Chondrocyte (in vitro differentiated cells): Measurements from ENCODE around the gene KIF5B. TPM values are rescaled to one million over a fixed set of nuclear protein-coding genes. Genes with fewer than 3 reads are reported as not detected.

ENCODE experiments used
- DNase-seq: peaks from one replicate; pipeline ENCODE4 v3.0.0; 2021; ENCODE audit warnings: mixed read lengths, low spot score
- H3K27ac Mint-ChIP-seq: one replicate; pipeline ENCODE4 v1.8.0; 2021; ENCODE audit warnings: mild to moderate bottlenecking, moderate library complexity, mixed read lengths; ENCODE audit not compliant: unreplicated experiment
- H3K27me3 Mint-ChIP-seq: 2 replicates; pipeline ENCODE4 v1.8.0; 2021; ENCODE audit warnings: low read depth, mixed read lengths
- H3K36me3 Mint-ChIP-seq: 2 replicates; pipeline ENCODE4 v1.8.0; 2021; ENCODE audit warnings: low read depth, mixed read lengths
- H3K4me1 Mint-ChIP-seq: 2 replicates; pipeline ENCODE4 v1.8.0; 2021; ENCODE audit warnings: low read depth, mild to moderate bottlenecking, mixed read lengths
- H3K4me3 Mint-ChIP-seq: one replicate; pipeline ENCODE4 v1.8.0; 2021; ENCODE audit warnings: mild to moderate bottlenecking, moderate library complexity, mixed read lengths; ENCODE audit not compliant: unreplicated experiment
- H3K9me3 Mint-ChIP-seq: 2 replicates; pipeline ENCODE4 v1.8.0; 2021; ENCODE audit warnings: low read depth, mixed read lengths
- CTCF ChIP-seq: fragments of 200-600 bp; sonication (generic); IDR thresholded peaks from 2 replicates; pipeline ENCODE4 v1.5.0; 2021; ENCODE audit warnings: antibody characterized with exemption, mild to moderate bottlenecking, moderate library complexity
- total RNA-seq: library from RNA; stranded (reverse); gene quantifications from 3 replicates; pipeline ENCODE4 v1.2.1, GENCODE V29; 2021

Gene KIF5B
- total RNA-seq, 1 donor from 2014 or later = 147 TPM

DNA sequence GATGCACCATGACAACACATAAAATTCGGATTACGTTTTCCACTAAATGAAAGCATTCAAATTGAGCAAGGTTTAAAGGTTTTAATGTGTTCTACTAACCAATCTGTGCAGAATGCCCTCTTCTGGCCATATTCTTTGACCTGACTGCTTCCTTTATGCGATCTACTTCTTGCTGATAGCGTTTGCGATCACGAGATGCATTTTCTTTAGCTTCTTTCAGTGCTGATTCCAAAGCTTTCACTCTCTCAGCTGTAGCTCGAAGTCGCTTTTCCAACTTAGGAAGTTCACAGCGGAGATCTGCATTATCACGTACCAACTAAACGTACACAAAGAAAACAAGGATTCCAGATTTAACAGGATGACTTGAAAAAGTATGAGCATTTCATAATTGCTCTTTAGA, 39.2 kb downstream of the KIF5B start:
- TF ChIP-seq CTCF = peak; percentile 44
- no peaks in the 10 kb centered on the region for H3K4me1 Mint-ChIP-seq
- DNase-seq = no peak
- peaks cover 37% of the 10 kb centered on the region for H3K36me3 Mint-ChIP-seq
- no peak overlapping the region for H3K4me3 Mint-ChIP-seq
- H3K27me3 Mint-ChIP-seq = no peaks in the 10 kb centered on the region
- no peaks in the 10 kb centered on the region for H3K9me3 Mint-ChIP-seq
- H3K27ac Mint-ChIP-seq = no peak overlapping the region

DNA sequence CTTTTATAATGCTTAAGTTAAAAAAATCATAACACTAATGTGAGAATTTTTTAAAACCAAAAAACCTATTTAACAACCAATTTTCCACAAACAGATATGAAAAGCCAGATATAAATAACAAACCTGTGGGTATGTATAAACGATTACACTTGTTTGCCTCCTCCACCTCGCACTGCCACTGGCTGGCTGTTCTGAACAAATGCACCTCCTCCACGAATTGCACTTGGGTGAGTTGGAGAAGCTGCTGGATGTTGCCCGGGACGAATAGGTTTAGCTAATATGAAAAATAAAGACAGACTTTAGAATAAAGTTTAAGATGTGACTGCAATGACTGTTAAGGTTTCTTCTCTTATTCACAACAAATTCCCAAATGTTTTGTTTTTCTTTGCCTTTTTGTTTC, 40.8 kb downstream of the KIF5B start:
- no peak for DNase-seq
- Mint-ChIP-seq H3K36me3 (peaks cover 34% of the 10 kb centered on the region), H3K27ac (peak overlapping the region; percentile 37), H3K9me3 (no peaks in the 10 kb centered on the region), H3K4me1 (no peaks in the 10 kb centered on the region), H3K4me3 (no peak overlapping the region), H3K27me3 (no peaks in the 10 kb centered on the region)
- TF ChIP-seq CTCF = no peak

DNA sequence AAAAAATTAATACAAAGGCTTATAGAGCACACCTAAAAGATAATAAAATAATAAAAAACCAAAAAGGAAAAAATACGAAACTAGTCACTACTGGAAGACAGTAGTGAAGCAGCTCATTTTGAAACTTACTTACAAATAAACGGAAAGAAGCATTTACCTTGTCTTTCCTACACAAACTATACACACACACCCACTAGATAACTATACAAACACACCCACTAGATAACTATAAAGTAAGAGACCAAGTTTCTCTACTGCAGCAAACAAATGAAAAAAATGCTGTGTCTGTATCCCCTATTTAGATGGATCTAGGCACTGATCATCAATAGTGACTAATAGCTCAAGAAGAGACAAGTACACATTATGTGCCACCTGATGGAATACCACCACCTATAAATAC, 49.2 kb downstream of the KIF5B start:
- H3K27me3 Mint-ChIP-seq = no peaks in the 10 kb centered on the region
- DNase-seq = no peak
- peaks cover 6% of the 10 kb centered on the region for H3K4me1 Mint-ChIP-seq
- H3K36me3 Mint-ChIP-seq = peaks cover 18% of the 10 kb centered on the region
- no peaks in the 10 kb centered on the region for H3K9me3 Mint-ChIP-seq
- no peak for TF ChIP-seq CTCF
- H3K27ac Mint-ChIP-seq = no peak overlapping the region
- H3K4me3 Mint-ChIP-seq = no peak overlapping the region

GRCh38 chr10:32005050-32005449, 51.2 kb downstream of the KIF5B start:
- peak; percentile 76 for TF ChIP-seq CTCF
- Mint-ChIP-seq H3K36me3 (peaks cover 15% of the 10 kb centered on the region), H3K4me3 (no peak overlapping the region), H3K27ac (no peak overlapping the region), H3K4me1 (peaks cover 16% of the 10 kb centered on the region), H3K9me3 (no peaks in the 10 kb centered on the region), H3K27me3 (no peaks in the 10 kb centered on the region)
- DNase-seq = no peak

GRCh38 chr10:32004161-32004591, 52.0 kb downstream of the KIF5B start:
- H3K27me3 Mint-ChIP-seq = no peaks in the 10 kb centered on the region
- no peaks in the 10 kb centered on the region for H3K9me3 Mint-ChIP-seq
- H3K27ac Mint-ChIP-seq = no peak overlapping the region
- H3K36me3 Mint-ChIP-seq = peaks cover 12% of the 10 kb centered on the region
- no peak for TF ChIP-seq CTCF
- no peak overlapping the region for H3K4me3 Mint-ChIP-seq
- DNase-seq = no peak
- H3K4me1 Mint-ChIP-seq = peaks cover 16% of the 10 kb centered on the region
